Gastrocnemius medialis (tissue), 4 donors: ENCODE data around the gene KATNB1.

Experiments
- POLR2A ChIP-seq, 2 donors: fragments of 450-650 bp; IDR thresholded peaks; one replicate each; pipeline ENCODE4 v1.6.1; 2017; ENCODE audit warnings: antibody characterized with exemption in 2 of 2, mild to moderate bottlenecking in 2 of 2, moderate library complexity in 2 of 2
- TF ChIP-seq, protein P1 (sequence below), 5 experiments: fragments of 450-650 bp in 3 of 5; fragments of 200-600 bp in 2 of 5; sonication (generic) in 2 of 5; IDR thresholded peaks in 4 of 5; conservative IDR thresholded peaks in 1 of 5; 1 replicate in 4 of 5; 2 replicates in 1 of 5; pipeline ENCODE4 v1.5.1; 2016 to 2019; ENCODE audit warnings: antibody characterized with exemption in 5 of 5, mild to moderate bottlenecking in 3 of 5, moderate library complexity in 3 of 5

DNA sequence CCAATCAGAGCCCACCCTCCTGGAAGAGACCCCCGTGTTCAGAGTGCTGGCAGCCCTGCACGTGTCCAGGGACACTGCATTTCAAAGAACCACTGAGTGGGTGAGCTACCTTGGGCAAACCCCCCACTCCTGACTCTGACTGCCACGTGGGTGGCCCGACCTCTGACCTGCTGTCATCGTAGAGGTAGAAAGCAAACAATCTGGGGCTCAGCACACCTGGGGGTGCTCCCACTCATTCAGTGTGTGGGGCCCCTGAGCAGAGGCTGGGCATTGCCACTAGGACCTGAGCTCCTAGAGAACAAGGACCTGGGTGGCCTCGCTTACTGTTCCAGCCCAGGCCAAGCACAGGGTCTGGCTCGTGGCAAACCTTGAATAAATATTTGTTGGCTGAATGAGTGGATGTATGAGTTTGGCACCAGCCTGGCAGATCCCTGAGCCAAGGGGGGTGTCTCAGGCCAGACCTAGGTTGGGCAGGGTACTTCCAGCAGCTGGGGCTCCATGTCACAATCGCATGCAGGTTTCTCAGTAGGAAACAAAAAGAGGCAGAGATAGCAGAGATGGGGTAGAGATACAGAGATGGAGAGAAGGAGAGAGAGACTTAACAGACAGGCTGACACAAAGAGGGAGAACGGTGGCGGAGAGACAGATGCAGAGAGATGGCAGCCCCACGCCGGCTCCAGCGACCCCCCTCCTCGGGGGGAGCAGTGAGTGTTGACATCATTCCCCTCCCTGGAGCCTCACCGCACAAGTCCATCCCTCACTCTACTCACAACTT is 46.4 kb upstream of the KATNB1 start:
- TF ChIP-seq, protein P1, sequence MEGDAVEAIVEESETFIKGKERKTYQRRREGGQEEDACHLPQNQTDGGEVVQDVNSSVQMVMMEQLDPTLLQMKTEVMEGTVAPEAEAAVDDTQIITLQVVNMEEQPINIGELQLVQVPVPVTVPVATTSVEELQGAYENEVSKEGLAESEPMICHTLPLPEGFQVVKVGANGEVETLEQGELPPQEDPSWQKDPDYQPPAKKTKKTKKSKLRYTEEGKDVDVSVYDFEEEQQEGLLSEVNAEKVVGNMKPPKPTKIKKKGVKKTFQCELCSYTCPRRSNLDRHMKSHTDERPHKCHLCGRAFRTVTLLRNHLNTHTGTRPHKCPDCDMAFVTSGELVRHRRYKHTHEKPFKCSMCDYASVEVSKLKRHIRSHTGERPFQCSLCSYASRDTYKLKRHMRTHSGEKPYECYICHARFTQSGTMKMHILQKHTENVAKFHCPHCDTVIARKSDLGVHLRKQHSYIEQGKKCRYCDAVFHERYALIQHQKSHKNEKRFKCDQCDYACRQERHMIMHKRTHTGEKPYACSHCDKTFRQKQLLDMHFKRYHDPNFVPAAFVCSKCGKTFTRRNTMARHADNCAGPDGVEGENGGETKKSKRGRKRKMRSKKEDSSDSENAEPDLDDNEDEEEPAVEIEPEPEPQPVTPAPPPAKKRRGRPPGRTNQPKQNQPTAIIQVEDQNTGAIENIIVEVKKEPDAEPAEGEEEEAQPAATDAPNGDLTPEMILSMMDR (IDR thresholded peaks at IDR 0.05 in 4 of 5, conservative IDR thresholded peaks at IDR 0.05 in 1 of 5), result no peak
- TF ChIP-seq POLR2A (IDR thresholded peaks at IDR 0.05), result no peak
